IMR-90 (cell line): ENCODE data around the gene ZMIZ1. TPM values are rescaled to one million over a fixed set of nuclear protein-coding genes. Genes with fewer than 3 reads are reported as not detected.

Source experiments
- ATAC-seq: fragments of 200-7000 bp; cut with Tn5 transposase; 2 replicates; pipeline ENCODE4 v1.9.1; 2020; ENCODE audit warnings: low read depth, mild to moderate bottlenecking, moderate library complexity
- BruUV-seq: library from RNA; stranded (reverse); fragments of 400-500 nt; replicated peaks from 2 replicates; lab custom pipeline; 2021; lab: Mats Ljungman, UMichigan
- CTCF ChIA-PET: fragments of 300-600 bp; formaldehyde crosslinking; extraction: SDS; loops from one replicate; lab custom pipeline; 2021; ENCODE audit warnings: antibody characterized with exemption; lab: Yijun Ruan, JAX
- POLR2A ChIA-PET: fragments of 300-600 bp; sonication (Branson Sonifier 250); formaldehyde crosslinking; loops from one replicate; lab custom pipeline; 2022; ENCODE audit warnings: antibody characterized with exemption; ENCODE audit not compliant: unreplicated experiment; lab: Charles Lee
- DNase-seq: peaks from one replicate; pipeline ENCODE4 v3.0.0; 2013
- H2AFZ ChIP-seq: replicated peaks from 2 replicates; pipeline ENCODE3; 2013; ENCODE audit warnings: low read length, mild to moderate bottlenecking; ENCODE audit not compliant: poor library complexity
- H2AK5ac ChIP-seq: 2 replicates; pipeline ENCODE4 v1.6.1; 2013; ENCODE audit warnings: low read depth, low read length, inconsistent platforms
- H2AK9ac ChIP-seq: replicated peaks from 2 replicates; pipeline ENCODE3; 2013; ENCODE audit warnings: mild to moderate bottlenecking, low read depth, low read length, moderate library complexity; ENCODE audit not compliant: poor library complexity
- H2BK120ac ChIP-seq: 2 replicates; pipeline ENCODE4 v1.6.1; 2013; ENCODE audit warnings: low read depth, low read length, inconsistent platforms
- H2BK15ac ChIP-seq: 3 replicates; pipeline ENCODE4 v1.6.1; 2013; ENCODE audit warnings: low read depth, low read length, inconsistent platforms
- H2BK20ac ChIP-seq: 2 replicates; pipeline ENCODE4 v1.6.1; 2013; ENCODE audit warnings: low read depth, mild to moderate bottlenecking, inconsistent platforms, low read length, moderate library complexity
- H2BK5ac ChIP-seq: 2 replicates; pipeline ENCODE4 v1.6.1; 2013; ENCODE audit warnings: mild to moderate bottlenecking, low read depth, low read length, inconsistent platforms; ENCODE audit not compliant: poor library complexity, severe bottlenecking
- H3K14ac ChIP-seq: replicated peaks from 2 replicates; pipeline ENCODE4 v1.6.1; 2013; ENCODE audit warnings: low read depth, low read length, inconsistent platforms
- H3K18ac ChIP-seq: 2 replicates; pipeline ENCODE4 v1.6.1; 2013; ENCODE audit warnings: low read depth, low read length, control low read depth
- H3K23ac ChIP-seq: 2 replicates; pipeline ENCODE4 v1.6.1; 2013; ENCODE audit warnings: low read depth, low read length, inconsistent platforms
- H3K27ac ChIP-seq: 2 replicates; pipeline ENCODE4 v1.5.1; 2013; ENCODE audit warnings: mild to moderate bottlenecking, control low read depth, low read length; ENCODE audit not compliant: insufficient read depth
- H3K27me3 ChIP-seq: 2 replicates; pipeline ENCODE4 v1.6.1; 2013; ENCODE audit warnings: low read length; ENCODE audit not compliant: control insufficient read depth, insufficient read depth
- H3K36me3 ChIP-seq: 2 replicates; pipeline ENCODE4 v1.6.1; 2013; ENCODE audit warnings: low read length, mixed read lengths; ENCODE audit not compliant: control insufficient read depth, insufficient read depth
- H3K4ac ChIP-seq: 2 replicates; pipeline ENCODE4 v1.6.1; 2013; ENCODE audit warnings: low read depth, low read length, inconsistent platforms
- H3K4me1 ChIP-seq: 2 replicates; pipeline ENCODE4 v1.6.1; 2013; ENCODE audit warnings: low read length, mixed read lengths; ENCODE audit not compliant: control insufficient read depth, insufficient read depth
- H3K4me2 ChIP-seq: 2 replicates; pipeline ENCODE4 v1.6.1; 2013; ENCODE audit warnings: low read depth, mild to moderate bottlenecking, control low read depth, low read length, moderate library complexity
- H3K4me3 ChIP-seq: 2 replicates; pipeline ENCODE4 v1.5.1; 2013; ENCODE audit warnings: low read depth, mild to moderate bottlenecking, control low read depth, low read length, moderate library complexity; ENCODE audit not compliant: insufficient read depth
- H3K56ac ChIP-seq: 2 replicates; pipeline ENCODE4 v1.6.1; 2013; ENCODE audit warnings: low read length, inconsistent platforms; ENCODE audit not compliant: insufficient read depth; ENCODE audit errors: extremely low read depth
- H3K79me1 ChIP-seq, 2 experiments: 2 replicates each; pipeline ENCODE4 v1.6.1; 2013; ENCODE audit warnings: low read length in 2 of 2, inconsistent platforms in 1 of 2, low read depth in 1 of 2
- H3K9ac ChIP-seq: 2 replicates; pipeline ENCODE4 v1.6.1; 2013; ENCODE audit warnings: low read depth, low read length, control low read depth
- H3K9me1 ChIP-seq: 2 replicates; pipeline ENCODE4 v1.6.1; 2013; ENCODE audit warnings: low read length, inconsistent platforms; ENCODE audit not compliant: insufficient read depth
- H3K9me3 ChIP-seq: 2 replicates; pipeline ENCODE4 v1.6.1; 2013; ENCODE audit warnings: low read length; ENCODE audit not compliant: control insufficient read depth, insufficient read depth
- H4K20me1 ChIP-seq: 2 replicates; pipeline ENCODE4 v1.6.1; 2013; ENCODE audit warnings: low read length, inconsistent platforms; ENCODE audit not compliant: insufficient read depth
- H4K5ac ChIP-seq: 2 replicates; pipeline ENCODE4 v1.6.1; 2013; ENCODE audit warnings: mild to moderate bottlenecking, low read depth, low read length, control low read depth
- H4K8ac ChIP-seq, 2 experiments: 2 replicates each; pipeline ENCODE4 v1.6.1; 2013; ENCODE audit warnings: low read depth in 2 of 2, low read length in 2 of 2, control low read depth in 1 of 2, inconsistent platforms in 1 of 2
- H4K91ac ChIP-seq: 2 replicates; pipeline ENCODE4 v1.6.1; 2013; ENCODE audit warnings: low read depth, low read length, inconsistent platforms; ENCODE audit not compliant: insufficient read depth
- BHLHE40 ChIP-seq: fragments of 150-350 bp; IDR thresholded peaks from 2 replicates; pipeline ENCODE4 v1.6.1; 2016; ENCODE audit warnings: mild to moderate bottlenecking, low read depth, low read length
- CHD1 ChIP-seq: IDR thresholded peaks from 2 replicates; pipeline ENCODE4 v1.6.1; 2012; ENCODE audit warnings: low read depth, low read length, improper control_type of control experiment
- CTCF ChIP-seq: conservative IDR thresholded peaks from 2 replicates; pipeline ENCODE4 v1.5.1; 2012; ENCODE audit warnings: mild to moderate bottlenecking, low read depth, low read length, improper control_type of control experiment
- ELK1 ChIP-seq: fragments of 150-350 bp; IDR thresholded peaks from 2 replicates; pipeline ENCODE4 v1.6.1; 2016; ENCODE audit warnings: low read depth, mild to moderate bottlenecking, low read length, moderate library complexity, borderline replicate concordance
- FOS ChIP-seq: fragments of 150-350 bp; IDR thresholded peaks from 2 replicates; pipeline ENCODE4 v1.6.1; 2016; ENCODE audit warnings: low read depth, low read length
- MAFK ChIP-seq: IDR thresholded peaks from 2 replicates; pipeline ENCODE4 v1.6.1; 2012; ENCODE audit warnings: low read depth, low read length, improper control_type of control experiment
- MAZ ChIP-seq: IDR thresholded peaks from 2 replicates; pipeline ENCODE4 v1.6.1; 2012; ENCODE audit warnings: low read depth, mild to moderate bottlenecking, low read length, improper control_type of control experiment, moderate library complexity, borderline replicate concordance
- RAD21 ChIP-seq: IDR thresholded peaks from 2 replicates; pipeline ENCODE4 v1.6.1; 2012; ENCODE audit warnings: low read length, improper control_type of control experiment
- SMC3 ChIP-seq: fragments of 150-350 bp; IDR thresholded peaks from 2 replicates; pipeline ENCODE4 v1.6.1; 2016; ENCODE audit warnings: low read depth, mild to moderate bottlenecking, antibody characterized with exemption, low read length, moderate library complexity
- USF2 ChIP-seq: fragments of 150-350 bp; IDR thresholded peaks from 2 replicates; pipeline ENCODE4 v1.6.1; 2017; ENCODE audit warnings: mild to moderate bottlenecking, antibody characterized with exemption, low read length, low read depth
- WGBS, 2 experiments: methylation state at CpG; one replicate each; pipeline versions ENCODE4 v1.1.5 to v1.1.7; 2013; ENCODE audit warnings: missing lambda C conversion rate in 2 of 2; ENCODE audit not compliant: insufficient read length in 1 of 2; ENCODE audit errors: extremely low coverage in 2 of 2; 5-methylcytosine and 5-hydroxymethylcytosine counted together
- dilution Hi-C: fragments of 300-500 bp; cut with HindIII; formaldehyde crosslinking; loops from one replicate; pipeline ENCODE4 v1.14.3; 2018; ENCODE audit warnings: low sequenced_read_pairs; ENCODE audit not compliant: unreplicated experiment
- in situ Hi-C: fragments of 300-500 bp; cut with MboI; formaldehyde crosslinking; loops from 3 replicates; pipeline ENCODE4 v1.14.3; 2019; ENCODE audit warnings: low sequenced_read_pairs, inconsistent platforms, mixed read lengths
- intact Hi-C: fragments of 100-400 bp; cut with micrococcal nuclease; formaldehyde crosslinking; loops from 2 replicates; pipeline ENCODE4 v1.10.0; 2022
- polyA plus RNA-seq, 3 experiments: library from polyadenylated mRNA; depleted of rRNA; stranded (reverse); fragments of >200 nt; gene quantifications; 2 replicates each; pipeline ENCODE4 v1.2.3, GENCODE V29; 2012; ENCODE audit warnings: low replicate concordance in 1 of 3
- total RNA-seq: library from RNA; depleted of rRNA; stranded (reverse); fragments of >200 nt; gene quantifications from 2 replicates; pipeline ENCODE4 v1.2.3, GENCODE V29; 2012

Gene ZMIZ1
- total and polyA plus RNA-seq, 2 of the 4 experiments (the other 2 are of a cell fraction), result 6.6 to 48.7 TPM

GRCh38 chr10:79354141-79354540, 285.4 kb downstream of the ZMIZ1 start:
- Histone ChIP-seq H2AK5ac (no peak overlapping the region), H3K9me3 (no peaks in the 10 kb centered on the region), H2BK120ac (no peak overlapping the region), H2AFZ (peak overlapping the region; percentile 21), H3K4ac (no peak overlapping the region), H3K9me1 (peaks cover 16% of the 10 kb centered on the region), H3K27me3 (no peaks in the 10 kb centered on the region), H3K56ac (no peak overlapping the region), H3K4me3 (no peak overlapping the region), H3K9ac (no peak overlapping the region), H3K36me3 (peaks cover 66% of the 10 kb centered on the region), H2BK5ac (no peak overlapping the region), H4K8ac (no peak overlapping the region), H3K4me2 (no peak overlapping the region), H3K79me1 (peaks cover 24 to 60% of the 10 kb centered on the region in 2 experiments), H2BK15ac (no peak overlapping the region), H4K5ac (no peak overlapping the region), H2AK9ac (no peak overlapping the region), H4K91ac (no peak overlapping the region), H3K14ac (no peak overlapping the region), H3K18ac (no peak overlapping the region), H3K23ac (no peak overlapping the region), H4K20me1 (peaks cover 50% of the 10 kb centered on the region), H2BK20ac (no peak overlapping the region), H3K4me1 (peaks cover 5% of the 10 kb centered on the region; the same call in 1 of the 2 replicates), H3K27ac (no peak overlapping the region)
- POLR2A ChIA-PET, result no interaction called here
- in situ Hi-C loops, result no loop called here
- CTCF ChIA-PET, result no interaction called here
- TF ChIP-seq MAZ, result no peak
- TF ChIP-seq CTCF, result no peak
- no peak for TF ChIP-seq CHD1
- TF ChIP-seq ELK1, result no peak
- TF ChIP-seq MAFK, result no peak
- no peak for TF ChIP-seq FOS
- no peak for TF ChIP-seq SMC3
- TF ChIP-seq RAD21, result no peak
- TF ChIP-seq BHLHE40, result no peak
- TF ChIP-seq USF2, result no peak
- ATAC-seq, result no peak
- 100% methylated on average over 1 of the region's 3 CpGs; no CpG with 5 or more reads in 1 of the 2 experiments for WGBS, 2 experiments
- DNase-seq, result no peak
- BruUV-seq, result TSS peak; percentile 77
- dilution Hi-C loops, result no loop called here
- intact Hi-C loops, result no loop called here
